BJ (cell line): ENCODE data around the gene SREBF2. TPM values are rescaled to one million over a fixed set of nuclear protein-coding genes. Genes with fewer than 3 reads are reported as not detected.

ENCODE experiments used
- CTCF ChIA-PET: fragments of 350-600 bp; formaldehyde crosslinking; extraction: SDS; loops from one replicate; lab custom pipeline; 2021; ENCODE audit warnings: antibody characterized with exemption, inconsistent platforms; lab: Yijun Ruan, JAX
- POLR2A ChIA-PET: fragments of 300-600 bp; sonication (Branson Sonifier 250); formaldehyde crosslinking; extraction: SDS; loops from one replicate; lab custom pipeline; 2021; ENCODE audit warnings: antibody characterized with exemption; lab: Charles Lee
- DNase-seq: peaks from one replicate; pipeline ENCODE4 v3.0.0-alpha.2; 2011; ENCODE audit warnings: low read depth
- H3K27me3 ChIP-seq: 2 replicates; pipeline ENCODE4 v1.6.0; 2011; ENCODE audit warnings: low read length; ENCODE audit not compliant: control insufficient read depth, insufficient read depth
- H3K36me3 ChIP-seq: 2 replicates; pipeline ENCODE4 v1.5.1; 2011; ENCODE audit warnings: low read length; ENCODE audit not compliant: control insufficient read depth, insufficient read depth
- H3K4me3 ChIP-seq: 2 replicates; pipeline ENCODE4 v1.5.1; 2011; ENCODE audit warnings: low read depth, mild to moderate bottlenecking, control low read depth, low read length
- CTCF ChIP-seq: IDR thresholded peaks from 2 replicates; pipeline ENCODE4 v1.5.1; 2011; ENCODE audit warnings: low read depth, mild to moderate bottlenecking, control low read depth, inconsistent platforms, low read length, moderate library complexity; ENCODE audit not compliant: insufficient read depth
- polyA plus RNA-seq: library from polyadenylated mRNA; depleted of rRNA; stranded (reverse); fragments of >200 nt; gene quantifications from 2 replicates; pipeline ENCODE4 v1.2.3, GENCODE V29; 2011

SREBF2 gene
- polyA plus RNA-seq, 1 experiment: 26.2 TPM

- peaks cover 10% of the 10 kb centered on the region; the same call in 1 of the 2 replicates for H3K27me3 ChIP-seq
- POLR2A ChIA-PET: interaction anchor here (0.5 kb wide), 1 partner anchor 9 kb away, joined by 4 read pairs; no protein-coding TSS in a partner anchor
- no peak for DNase-seq
- peak overlapping the region; percentile 33 for H3K4me3 ChIP-seq
- no peaks in the 10 kb centered on the region for H3K36me3 ChIP-seq
- TF ChIP-seq CTCF: peak; percentile 61
- CTCF ChIA-PET: interaction anchor here (0.6 to 4.8 kb wide), 18 partner anchors 8 to 830 kb away, joined by 3 to 40 read pairs (median 4); partner anchors contain the start of genes CCDC134, CENPM and SHISA8
Observed at GRCh38 chr22:41925783-41926460, 93.0 kb downstream of the SREBF2 start.

GRCh38 chr22:41927813-41928212 lies 94.9 kb downstream of the SREBF2 start:
- ChIA-PET POLR2A (no interaction called here), CTCF (interaction anchor here (1.1 to 4.8 kb wide), 3 partner anchors 12 to 105 kb away, joined by 3 to 40 read pairs (median 5); partner anchors contain the start of gene CENPM)
- H3K36me3 ChIP-seq: no peaks in the 10 kb centered on the region
- H3K27me3 ChIP-seq: peaks cover 10% of the 10 kb centered on the region; the same call in 1 of the 2 replicates
- H3K4me3 ChIP-seq: no peak overlapping the region
- DNase-seq: no peak
- TF ChIP-seq CTCF: no peak

- no peak overlapping the region for H3K4me3 ChIP-seq
- ChIA-PET POLR2A (no interaction called here), CTCF (interaction anchor here (1.7 to 4.8 kb wide), 2 partner anchors 11 to 106 kb away, joined by 5 to 40 read pairs; no protein-coding TSS in a partner anchor)
- no peaks in the 10 kb centered on the region for H3K36me3 ChIP-seq
- no peak for TF ChIP-seq CTCF
- DNase-seq: no peak
- peaks cover 8% of the 10 kb centered on the region; the same call in 1 of the 2 replicates for H3K27me3 ChIP-seq
Observed at GRCh38 chr22:41928593-41929417, 95.9 kb downstream of the SREBF2 start.

- no peak for TF ChIP-seq CTCF
- no peak for DNase-seq
- Histone ChIP-seq H3K27me3 (peaks cover 8% of the 10 kb centered on the region; the same call in 1 of the 2 replicates), H3K4me3 (no peak overlapping the region), H3K36me3 (no peaks in the 10 kb centered on the region)
- ChIA-PET POLR2A (no interaction called here), CTCF (interaction anchor here (4.8 kb wide), 1 partner anchor 11 kb away, joined by 40 read pairs; no protein-coding TSS in a partner anchor)
Observed at GRCh38 chr22:41929418-41929810, 96.5 kb downstream of the SREBF2 start.

GRCh38 chr22:41931701-41932269 lies 98.9 kb downstream of the SREBF2 start:
- Histone ChIP-seq H3K4me3 (no peak overlapping the region), H3K36me3 (no peaks in the 10 kb centered on the region), H3K27me3 (no peaks in the 10 kb centered on the region)
- CTCF ChIA-PET: interaction anchor here (0.6 to 2.1 kb wide), 3 partner anchors 9 to 191 kb away, joined by 4 to 8 read pairs (median 4); no protein-coding TSS in a partner anchor
- POLR2A ChIA-PET: no interaction called here
- TF ChIP-seq CTCF: no peak
- no peak for DNase-seq
